NCI-H2196 treated with DMSO at 0.1 percent for 48 hours (cell line): ENCODE measurements around the gene RPL18A.
A peak's percentile ranks its signal among the peaks of the same experiment; 100 is the strongest.

Source experiments
- DNase-seq: peaks from one replicate; lab custom pipeline; 2025; ENCODE audit not compliant: unreplicated experiment; lab: John Stamatoyannopoulos, UW

RPL18A gene

DNA sequence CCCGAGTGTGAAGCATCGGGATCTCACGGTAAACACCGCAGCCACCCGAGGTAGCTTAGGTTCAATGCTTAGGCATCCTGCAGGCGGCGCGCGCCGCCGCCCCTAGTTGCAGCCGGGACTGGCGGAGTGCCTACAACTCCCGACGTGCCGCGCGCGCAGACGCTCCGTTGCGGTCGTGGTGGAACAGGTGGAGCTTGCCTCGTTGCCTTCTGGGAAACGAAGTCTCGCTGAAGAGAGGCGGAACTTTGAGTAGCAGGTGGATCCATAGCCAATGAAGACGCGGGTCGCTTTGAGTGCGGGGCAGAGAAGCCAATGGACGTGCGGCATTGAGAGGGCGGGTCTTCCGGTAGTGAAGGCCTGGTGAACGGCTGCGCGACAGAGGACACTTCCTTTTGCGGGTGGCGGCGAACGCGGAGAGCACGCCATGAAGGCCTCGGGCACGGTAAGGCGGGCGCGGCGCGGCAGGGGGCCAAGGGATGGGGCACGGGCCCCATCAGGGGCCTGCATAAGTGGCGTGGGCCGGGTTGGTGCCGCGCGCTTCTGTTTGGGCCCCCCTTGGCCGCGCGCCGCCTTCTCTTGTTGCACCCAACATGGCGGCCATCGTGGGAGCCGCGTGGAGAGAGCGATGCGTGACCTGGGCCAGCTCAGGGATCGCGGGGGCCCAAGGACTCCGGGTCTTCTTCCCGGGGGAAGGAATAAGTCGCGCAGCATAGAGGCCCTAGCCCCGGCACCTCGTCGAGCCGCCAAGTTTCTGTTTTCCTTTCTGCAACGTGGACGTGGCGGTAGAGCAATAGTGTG is at the start of gene RPL18A:
RPL18A (plus strand) TSS at position 378 of the 798 bp plus-strand sequence; CDS start at position 425, 47 bp downstream.
- DNase-seq, result peak; percentile 98

DNA sequence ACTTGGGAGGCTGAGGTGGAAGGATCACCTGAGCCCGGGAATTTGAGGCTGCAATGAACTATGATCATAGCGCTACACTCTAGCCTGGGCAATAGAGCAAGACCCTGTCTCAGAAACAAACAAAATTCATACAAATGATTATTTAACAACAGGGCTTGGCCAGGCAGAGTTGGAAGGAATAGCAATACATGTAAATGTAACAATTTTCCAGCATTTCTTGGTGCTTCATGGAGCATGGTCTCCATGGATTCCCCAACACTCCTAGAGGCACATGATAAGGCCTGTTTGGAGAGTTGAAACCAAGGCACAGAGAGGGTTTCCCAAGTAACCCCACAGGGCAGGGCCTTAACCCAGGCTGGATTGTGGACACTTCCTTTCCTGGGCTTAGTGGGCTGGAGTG is 48.6 kb upstream of the RPL18A start:
- no peak for DNase-seq

DNA sequence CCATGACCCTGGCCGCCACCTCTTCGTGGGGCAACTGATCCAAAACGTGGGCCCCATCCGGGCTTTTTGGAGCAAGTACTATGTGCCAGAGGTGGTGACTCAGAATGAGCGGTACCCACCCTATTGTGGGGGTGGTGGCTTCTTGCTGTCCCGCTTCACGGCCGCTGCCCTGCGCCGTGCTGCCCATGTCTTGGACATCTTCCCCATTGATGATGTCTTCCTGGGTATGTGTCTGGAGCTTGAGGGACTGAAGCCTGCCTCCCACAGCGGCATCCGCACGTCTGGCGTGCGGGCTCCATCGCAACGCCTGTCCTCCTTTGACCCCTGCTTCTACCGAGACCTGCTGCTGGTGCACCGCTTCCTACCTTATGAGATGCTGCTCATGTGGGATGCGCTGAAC is 48.0 kb upstream of the RPL18A start:
- DNase-seq, result no peak

DNA sequence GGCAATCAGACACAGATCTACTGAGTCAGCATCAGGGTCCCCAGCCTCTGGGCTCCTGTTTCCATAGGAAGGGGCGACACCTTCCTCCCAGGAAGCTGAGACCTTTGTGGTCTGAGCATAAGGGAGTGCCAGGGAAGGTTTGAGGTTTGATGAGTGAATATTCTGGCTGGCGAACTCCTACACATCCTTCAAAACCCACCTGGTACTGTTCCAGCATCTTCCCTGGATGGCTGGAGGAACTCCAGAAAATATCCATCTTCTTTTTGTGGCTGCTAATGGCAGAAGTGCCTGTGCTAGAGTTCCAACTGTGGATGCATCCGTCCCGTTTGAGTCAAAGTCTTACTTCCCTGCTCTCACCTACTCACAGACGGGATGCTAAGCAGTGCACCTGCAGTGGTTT is 47.6 kb upstream of the RPL18A start:
- DNase-seq, result no peak

DNA sequence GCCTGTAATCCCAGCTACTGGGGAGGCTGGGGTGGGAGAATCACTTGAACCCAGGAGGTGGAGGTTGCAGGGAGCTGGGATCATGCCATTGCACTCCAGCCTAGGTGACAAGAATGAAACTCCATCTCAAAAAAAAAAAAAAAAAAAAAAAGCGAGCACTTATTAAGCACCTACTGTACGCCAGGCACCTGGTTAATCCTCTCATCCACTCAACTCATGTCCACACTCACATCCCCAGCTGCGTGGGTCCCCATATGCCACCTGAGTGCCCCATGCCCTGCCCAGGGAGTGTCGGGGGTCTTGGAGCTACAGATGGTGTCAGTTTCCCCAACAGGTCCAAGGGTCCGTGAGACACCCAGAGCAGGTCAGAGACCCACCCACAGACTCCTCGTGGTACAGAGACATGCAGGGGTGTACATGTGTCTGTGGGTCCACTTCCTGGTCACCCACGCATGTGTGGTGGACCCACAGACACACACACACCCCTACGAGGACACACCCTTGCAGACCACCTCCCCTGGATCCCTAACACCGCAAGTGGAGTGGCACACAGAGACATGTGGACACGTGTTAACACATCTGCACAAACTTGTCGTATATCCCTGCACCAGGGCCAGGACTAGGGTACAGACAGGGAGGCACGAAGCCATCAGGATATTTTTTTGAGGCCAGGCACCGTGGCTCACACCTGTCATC is 41.9 kb upstream of the RPL18A start:
- no peak for DNase-seq

DNA sequence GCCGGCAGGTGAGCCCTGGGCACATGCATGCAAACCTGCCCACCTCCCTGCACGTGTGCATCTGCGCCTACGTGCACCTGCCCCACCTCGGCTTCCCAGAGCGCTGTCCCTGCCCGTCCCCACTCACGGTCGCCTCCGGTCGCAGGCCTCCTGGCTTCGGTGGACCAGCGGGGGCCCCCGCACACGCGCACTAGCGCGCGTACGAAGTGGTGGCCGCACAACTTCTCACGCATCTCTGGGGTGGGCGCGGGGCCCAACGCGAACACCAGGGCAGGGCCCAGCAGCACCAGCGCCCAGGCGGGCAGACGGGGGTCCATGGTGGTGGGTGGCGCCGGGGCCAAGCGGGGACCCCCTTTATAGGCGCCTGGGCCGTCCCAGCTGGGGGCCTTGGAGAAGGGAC is 38.5 kb upstream of the RPL18A start, which contains the start of gene INSL3:
INSL3 (minus strand) TSS at position 330 of the 400 bp plus-strand sequence; CDS start at position 317, 13 bp downstream.
- DNase-seq, result no peak

DNA sequence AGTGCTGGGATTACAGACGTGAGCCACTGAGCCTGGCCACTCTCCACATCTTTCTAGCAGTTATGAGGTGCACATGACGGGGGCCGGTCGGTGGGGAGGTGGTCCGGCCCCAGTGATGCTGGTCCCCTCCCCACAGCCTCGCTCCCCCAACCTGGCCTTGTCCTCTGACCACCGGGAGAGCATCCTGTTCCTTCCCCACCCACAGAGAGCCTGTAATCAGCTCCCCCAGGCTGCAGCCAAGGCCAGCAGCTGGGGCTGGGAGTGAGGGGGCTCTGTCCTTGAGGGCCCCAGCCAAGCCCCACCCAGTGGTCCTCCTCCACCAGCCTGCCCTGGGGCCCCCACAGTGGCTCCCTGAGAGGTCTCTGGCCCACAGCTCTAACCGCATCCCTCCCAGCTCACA is 35.4 kb upstream of the RPL18A start:
- no peak for DNase-seq

DNA sequence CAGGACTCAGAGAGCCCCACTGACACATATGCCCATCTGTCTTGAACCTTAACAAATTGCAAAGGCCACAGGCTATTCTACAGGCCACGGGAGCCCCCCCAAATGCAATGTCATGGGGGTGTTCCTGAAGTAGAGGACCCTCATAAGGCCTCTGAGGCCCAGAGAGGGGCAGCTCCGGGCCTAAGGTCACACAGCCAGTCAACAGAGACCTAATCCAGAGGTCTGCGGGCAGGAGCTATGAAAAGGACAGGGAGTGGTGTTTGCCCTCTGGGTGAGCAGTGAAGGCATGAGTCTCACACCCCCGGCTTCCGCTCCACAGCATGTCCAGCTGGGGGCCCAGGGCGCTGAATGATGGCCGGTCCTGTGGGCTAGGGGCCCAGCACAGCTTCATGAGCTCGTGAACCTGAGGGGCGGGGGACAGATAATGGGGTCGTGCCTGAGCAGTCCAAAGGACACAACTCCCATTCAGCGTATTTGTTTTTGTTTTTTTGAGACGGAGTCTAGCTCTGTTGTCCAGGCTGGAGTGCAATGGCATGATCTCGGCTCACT is 33.1 kb upstream of the RPL18A start:
- no peak for DNase-seq

DNA sequence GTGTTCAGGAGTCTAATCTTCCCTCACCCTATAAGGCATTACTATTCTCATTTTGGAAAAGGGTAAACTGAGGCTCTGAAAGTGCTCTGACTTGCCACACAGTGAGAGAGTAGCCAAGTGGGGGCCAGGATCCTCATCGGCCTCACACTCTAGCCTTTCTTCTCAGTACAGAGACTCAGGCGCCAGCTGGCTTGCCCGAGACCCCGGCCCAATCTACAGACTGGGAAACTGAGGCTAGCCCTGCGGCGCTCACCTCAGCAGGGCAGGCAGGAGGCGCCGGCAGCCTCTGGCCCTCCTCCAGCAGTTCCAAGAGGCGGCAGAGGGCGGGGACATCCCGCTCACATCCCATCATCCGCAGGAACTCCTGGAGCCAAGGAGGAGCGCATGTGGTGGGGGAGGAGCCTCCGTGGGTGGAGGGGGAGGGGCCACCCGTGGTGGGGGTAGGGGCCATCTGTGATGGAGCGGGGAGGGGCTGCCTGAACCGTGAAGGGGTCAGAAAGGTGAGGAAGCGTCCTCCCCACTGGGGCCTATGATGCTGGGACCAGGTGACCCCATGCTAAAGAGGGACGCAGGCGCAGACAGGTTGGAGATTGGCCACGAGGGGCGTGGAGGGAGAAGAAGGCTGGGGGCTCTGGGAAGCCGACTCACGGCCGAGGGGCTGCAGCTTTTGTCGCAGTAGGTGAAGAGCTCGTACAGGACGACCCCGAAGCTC is 29.7 kb upstream of the RPL18A start:
- peak; percentile 82 for DNase-seq

DNA sequence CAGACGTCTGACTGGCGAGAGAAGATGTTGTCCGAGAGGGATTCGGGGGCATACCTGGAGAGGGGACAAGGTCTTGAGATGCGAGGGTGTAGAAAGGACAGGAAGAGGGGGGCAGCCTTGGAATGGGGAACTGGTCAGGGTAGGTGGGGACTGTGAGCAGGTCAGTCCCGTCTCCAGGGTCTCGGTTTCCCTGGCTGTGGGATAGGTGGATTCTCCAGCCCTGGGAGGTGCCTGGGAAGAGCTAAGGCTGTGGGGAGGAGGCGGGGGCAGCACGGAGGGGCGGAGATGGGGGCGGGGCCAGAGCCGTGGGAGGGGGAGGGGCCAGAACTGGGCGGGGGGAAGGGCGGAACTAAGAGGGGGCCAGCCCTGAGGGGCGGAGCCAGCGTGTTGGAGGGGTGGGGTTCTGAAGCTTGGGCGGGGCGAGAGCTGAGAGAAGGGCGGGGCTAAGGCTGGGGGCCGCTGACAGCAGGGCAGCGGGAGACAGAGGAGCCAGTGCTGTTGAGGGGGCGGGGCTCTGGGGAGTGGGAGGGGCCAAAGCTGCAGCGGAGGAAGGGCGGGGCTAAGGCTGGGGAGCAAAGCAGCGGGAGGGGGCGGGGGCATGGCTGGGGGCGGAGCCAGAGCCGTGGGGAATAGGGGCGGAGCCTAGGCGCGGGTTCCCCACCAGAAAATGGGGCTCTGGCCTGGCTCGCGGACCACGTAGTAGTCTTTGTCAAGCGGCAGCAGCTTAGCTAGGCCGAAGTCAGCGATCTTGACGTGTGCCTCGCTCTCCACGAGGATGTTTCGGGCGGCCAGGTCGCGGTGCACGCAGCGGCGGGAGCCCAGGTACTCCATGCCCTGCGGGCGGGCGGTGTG is 28.9 kb upstream of the RPL18A start:
- peak; percentile 95 for DNase-seq

DNA sequence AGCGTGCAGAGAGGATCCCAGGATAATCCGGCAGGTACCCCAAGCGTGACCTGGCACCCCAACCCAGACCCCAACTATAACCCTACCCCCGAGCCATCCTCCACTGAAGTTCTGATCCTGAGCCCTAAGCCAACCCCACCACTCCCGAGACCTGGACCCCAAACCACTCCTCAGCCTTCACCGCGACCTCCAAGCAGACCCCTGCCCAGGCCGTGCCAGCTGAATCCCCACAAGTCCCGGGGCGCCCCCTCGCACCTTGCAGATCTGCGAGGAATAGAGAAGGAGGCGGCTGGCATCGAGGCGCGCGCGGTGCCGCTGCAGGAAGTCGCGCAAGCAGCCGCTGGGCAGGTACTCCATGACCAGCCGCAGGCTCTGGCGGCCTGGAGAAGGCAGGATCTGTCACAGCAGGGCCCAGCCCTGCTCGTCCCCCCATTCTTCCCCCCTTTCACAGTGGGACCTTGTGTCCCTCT is 28.3 kb upstream of the RPL18A start:
- DNase-seq, result no peak

DNA sequence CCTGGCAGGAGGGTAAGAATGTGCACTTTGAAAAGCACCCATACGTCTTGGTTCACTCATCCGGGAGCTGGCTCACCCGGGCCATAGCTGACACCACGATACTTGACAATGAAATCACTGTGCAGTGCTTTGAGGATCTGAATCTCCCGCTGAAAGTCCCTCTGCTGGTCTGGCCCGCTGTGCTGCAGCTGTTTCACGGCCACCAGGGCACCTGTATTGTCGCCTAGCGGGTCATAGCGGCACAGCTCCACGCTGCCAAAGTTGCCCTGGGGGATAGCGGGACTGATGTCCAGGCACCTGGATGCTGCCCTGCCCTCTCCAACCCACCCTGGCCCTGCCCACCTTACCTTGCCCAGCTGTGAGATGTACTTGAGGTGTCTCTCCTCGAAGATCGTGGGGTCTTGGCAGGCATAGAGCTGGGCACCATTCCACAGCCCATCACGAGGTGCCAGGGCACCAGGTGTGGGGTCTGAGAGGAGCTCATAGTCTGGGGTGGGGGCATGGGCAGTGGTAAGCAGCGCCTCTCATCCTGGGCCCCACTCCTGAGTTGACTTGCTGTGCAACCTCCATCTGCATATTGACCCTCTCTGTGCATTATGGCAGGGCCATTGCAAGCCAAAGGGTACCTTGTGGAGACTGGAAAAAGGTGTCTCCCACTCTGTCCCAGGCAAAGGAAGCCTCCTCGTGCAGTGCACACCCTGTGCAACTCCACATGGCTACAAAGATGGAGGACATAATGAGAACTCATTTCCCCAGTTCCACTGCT is 27.1 kb upstream of the RPL18A start:
- no peak for DNase-seq

DNA sequence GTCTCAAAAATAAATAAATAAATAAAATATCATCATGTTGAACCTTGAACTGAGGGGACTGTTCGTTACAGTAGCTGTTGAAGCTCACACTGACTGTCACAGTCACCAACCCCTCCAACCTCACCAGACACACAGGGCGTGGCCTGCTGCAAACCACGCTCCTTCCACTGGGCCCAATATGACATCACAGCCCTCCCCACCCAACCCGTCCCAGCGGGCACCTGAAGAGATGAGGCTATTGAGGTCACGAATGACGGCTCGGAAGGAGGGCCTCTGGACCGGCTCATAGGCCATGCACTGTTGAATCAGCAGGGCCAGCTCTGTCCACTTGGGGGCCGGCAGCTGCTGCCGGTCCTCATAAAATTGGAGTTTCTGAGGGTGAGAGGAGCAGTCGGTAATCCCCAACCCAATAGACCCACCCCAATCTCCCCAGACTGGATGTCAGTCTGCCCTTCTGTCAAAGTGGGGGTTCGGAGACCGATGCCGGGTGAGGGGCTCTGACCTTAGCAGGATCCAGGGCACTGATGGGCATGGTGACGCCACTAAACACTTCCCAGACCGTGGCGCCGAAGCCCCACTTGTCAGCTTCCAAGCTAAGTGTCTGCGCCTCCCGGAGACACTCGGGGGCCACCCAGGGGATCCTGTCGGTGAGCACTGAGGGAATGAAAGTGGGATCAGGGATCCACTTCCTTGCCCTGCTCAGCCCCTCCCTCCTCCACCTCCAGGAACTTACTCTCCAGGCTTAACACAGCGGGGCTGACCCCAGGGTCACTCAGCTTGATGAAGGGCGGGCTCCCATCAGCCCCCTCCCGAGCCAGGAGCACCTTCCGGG is 25.1 kb upstream of the RPL18A start:
- no peak for DNase-seq

DNA sequence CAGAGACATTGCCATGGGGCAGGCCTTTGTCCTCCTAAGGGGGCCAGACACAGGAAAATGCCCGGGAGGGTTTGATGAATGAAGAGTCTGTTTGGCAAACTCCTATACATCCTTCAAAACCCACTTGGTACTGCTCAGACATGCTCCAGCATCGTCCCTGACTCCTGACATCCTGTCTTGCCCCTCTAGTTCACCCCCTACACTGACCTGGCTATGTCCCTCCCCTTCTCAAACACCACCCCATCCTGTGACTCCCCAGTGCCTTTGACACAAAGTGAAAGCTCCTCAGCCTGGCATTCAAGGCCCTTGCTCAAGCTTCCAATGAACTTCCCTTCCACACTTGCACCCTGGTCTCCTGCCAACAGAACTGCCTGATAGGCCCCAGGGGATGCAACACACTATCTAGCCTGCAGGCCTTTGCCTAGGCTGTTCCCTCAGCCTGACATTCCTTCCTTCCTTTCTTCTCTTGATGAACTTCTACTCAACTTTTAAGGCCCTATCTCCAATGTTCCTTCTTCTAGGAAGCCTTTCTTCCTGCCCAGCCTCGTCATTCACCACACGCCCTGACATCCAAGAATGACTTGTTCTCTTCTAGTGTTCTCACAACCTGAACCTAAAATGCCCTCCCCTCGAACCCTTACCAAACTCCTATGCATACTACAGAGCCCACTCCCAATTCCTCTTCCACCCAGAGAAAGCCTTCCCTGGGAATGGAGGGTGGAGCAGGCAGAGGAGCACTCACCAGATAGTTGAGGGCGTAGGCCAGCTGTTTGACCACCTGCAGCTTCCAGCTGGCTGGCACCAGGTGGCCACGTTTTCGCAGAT is 24.3 kb upstream of the RPL18A start:
- no peak for DNase-seq

DNA sequence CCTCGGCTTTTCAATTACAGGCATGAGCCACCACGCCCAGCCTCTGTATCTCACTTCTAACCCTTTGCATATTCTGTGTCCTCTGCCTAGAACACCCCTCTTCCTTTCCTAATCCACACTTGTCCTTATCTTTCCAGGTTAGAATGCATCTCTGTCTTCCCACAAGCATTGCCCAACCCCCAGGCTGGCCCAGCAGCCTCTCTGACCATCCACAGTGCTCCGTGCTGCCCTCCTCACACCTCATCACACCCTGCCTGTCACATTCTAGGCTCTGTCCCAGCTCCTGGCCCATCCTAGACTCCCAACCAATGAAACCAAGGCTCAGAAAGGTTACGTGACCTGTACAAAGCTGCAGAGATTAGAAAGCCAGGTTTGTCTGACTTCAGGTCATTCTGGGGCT is 23.2 kb upstream of the RPL18A start:
- no peak for DNase-seq

DNA sequence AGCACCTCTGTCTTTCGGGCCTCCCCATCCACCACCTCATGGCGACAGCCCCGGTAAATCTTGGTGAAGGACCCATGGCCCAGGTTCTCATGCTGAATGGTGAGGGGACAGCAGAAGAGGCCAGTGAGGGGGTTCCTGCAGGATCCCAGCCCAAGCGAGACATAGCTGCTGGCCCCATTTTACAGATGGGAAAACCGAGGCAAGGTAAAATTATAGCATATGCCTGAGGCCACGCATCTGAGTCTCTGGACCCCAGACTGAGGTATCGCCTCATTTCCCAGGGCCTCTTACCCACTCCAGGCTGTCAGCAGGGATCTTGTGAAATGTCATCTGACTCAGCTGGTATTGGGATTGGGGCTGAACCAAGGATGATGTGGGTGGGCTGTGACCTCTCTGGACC is 21.7 kb upstream of the RPL18A start:
- DNase-seq, result no peak

DNA sequence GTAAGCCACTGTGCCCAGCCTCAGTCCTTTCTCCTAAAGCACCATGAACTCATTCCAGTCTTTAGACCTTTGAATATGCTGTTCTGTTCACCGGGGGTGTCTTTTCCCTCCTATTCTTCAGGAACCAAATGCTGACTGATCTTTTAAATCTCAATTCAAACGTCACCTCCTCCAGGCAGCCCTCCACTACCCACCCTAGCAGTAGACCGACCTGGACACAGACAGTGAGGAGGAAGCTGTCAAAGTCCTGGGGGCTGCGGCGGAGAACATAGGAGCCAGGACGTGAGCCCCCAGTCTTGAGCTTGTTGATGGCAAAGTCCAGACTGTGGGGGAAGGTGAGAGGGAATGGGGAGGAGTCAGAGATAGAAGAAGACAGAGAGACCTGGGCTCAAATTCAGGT is 19.7 kb upstream of the RPL18A start:
- DNase-seq, result no peak

DNA sequence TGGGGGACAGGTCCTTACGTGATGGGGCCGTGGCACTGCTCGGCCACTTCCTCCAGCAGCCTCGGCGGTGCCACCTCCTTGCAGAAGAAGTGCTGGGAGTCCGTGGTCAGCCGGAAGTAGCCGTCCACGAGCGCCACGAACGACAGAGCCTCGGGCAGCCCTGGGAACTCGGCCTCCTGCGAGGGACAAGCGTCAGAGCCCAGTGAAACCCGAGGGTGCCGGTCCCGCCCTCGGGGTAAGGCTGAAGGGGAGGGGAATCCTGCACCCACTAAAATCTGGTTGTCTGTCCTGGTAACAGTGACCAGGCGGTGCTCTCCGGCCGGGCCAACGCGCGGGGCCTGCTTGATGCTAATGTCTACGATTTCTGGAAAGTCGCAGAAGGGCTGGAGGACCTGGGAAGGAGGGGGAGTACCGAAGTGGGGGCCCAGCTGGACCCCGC is 18.3 kb upstream of the RPL18A start:
- DNase-seq, result no peak
